ENCODE measurements around the gene AFF3. TPM values are rescaled to one million over a fixed set of nuclear protein-coding genes. Genes with fewer than 3 reads are reported as not detected.

The AFF3 gene
- total and polyA plus RNA-seq, 3 experiments from 2014 or later, result 0.48 to 1.3 (median 0.53) TPM

DNA sequence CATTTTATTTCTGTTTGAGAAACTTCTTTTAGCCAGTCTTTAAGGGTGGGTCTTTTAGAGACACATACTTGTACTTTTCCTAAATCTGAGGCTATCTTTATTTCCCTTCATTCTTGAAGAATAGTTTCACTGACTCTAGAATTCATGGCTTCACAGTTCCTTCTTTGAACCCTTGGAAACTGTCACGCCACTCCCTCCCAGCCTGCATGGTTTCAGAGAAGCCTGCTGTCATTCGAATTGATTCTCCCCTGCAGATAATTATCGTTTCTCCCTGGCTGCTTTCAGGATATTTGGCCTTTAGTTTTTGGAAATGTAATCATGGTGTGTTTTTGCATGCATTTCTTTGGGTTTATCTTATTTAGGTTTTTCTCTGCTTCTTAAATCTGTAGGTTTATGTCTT lies 580.6 kb downstream of the AFF3 start:
- peaks cover 3 to 6% of the 10 kb centered on the region in 2 donors for H3K27me3 Mint-ChIP-seq
- H3K4me3 ChIP-seq (ENCODE audit: low read length), result no peak overlapping the region
- H3K27ac Mint-ChIP-seq, result peak overlapping the region in 2 of 8 donors; percentile 15 to 49
- no peaks in the 10 kb centered on the region for H3K4me1 ChIP-seq (ENCODE audit: insufficient read depth, low read length)
- no peaks in the 10 kb centered on the region for H3K9me3 ChIP-seq (ENCODE audit: low read length)
- H3K27ac ChIP-seq (ENCODE audit: low read depth, low read length), result no peak overlapping the region
- H3K36me3 ChIP-seq (ENCODE audit: insufficient read depth, low read length), result no peaks in the 10 kb centered on the region
- no peak overlapping the region for H3K4me3 Mint-ChIP-seq
- no peaks in the 10 kb centered on the region for H3K36me3 Mint-ChIP-seq
- CTCF ChIA-PET, result no interaction called here
- DNase-seq, result no peak
- H3K9me3 Mint-ChIP-seq, result no peaks in the 10 kb centered on the region
- no peaks in the 10 kb centered on the region for H3K27me3 ChIP-seq (ENCODE audit: insufficient read depth, low read length, poor library complexity, severe bottlenecking)
- peaks cover 4 to 12% (median 5%) of the 10 kb centered on the region in 3 donors for H3K4me1 Mint-ChIP-seq
- POLR2A ChIA-PET, result no interaction called here

DNA sequence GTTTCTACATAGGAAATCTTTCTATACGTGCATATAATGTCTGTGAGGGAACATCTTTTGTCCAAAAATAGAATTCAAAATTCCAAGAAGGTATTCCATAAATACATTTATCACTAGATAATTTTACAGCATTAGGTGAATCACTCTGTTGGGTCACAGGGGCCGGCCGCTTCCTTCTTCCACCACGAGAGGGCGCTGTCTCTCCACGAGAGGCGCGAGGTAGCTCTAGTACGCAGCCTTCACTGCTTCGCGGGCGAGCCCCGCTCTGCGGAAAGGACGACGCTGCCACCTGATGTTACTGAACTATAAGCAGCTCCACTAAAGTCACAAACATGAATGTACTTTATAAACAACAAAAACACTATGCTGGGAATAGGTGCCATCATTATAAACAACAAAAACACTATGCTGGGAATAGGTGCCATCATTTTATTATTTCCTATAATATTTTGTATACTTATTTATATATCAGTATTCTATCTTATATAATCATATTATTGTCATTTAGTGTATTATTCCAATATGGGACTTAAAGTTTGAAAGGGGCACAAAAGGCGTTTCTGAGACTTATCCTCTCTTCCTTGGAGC lies 583.2 kb downstream of the AFF3 start:
- Histone ChIP-seq H3K4me3 (ENCODE audit: low read length) (no peak overlapping the region), H3K36me3 (ENCODE audit: insufficient read depth, low read length) (no peaks in the 10 kb centered on the region), H3K9me3 (ENCODE audit: low read length) (no peaks in the 10 kb centered on the region), H3K4me1 (ENCODE audit: insufficient read depth, low read length) (no peaks in the 10 kb centered on the region), H3K27me3 (ENCODE audit: insufficient read depth, low read length, poor library complexity, severe bottlenecking) (no peaks in the 10 kb centered on the region), H3K27ac (ENCODE audit: low read depth, low read length) (no peak overlapping the region)
- Mint-ChIP-seq H3K4me3 (peak overlapping the region in 2 of 7 donors; percentile 41 to 45), H3K36me3 (no peaks in the 10 kb centered on the region), H3K27me3 (peaks cover 6% of the 10 kb centered on the region in 2 donors), H3K4me1 (peaks cover 4 to 12% (median 5%) of the 10 kb centered on the region in 3 donors), H3K27ac (peak overlapping the region in 2 of 8 donors; percentile 36 to 67), H3K9me3 (no peaks in the 10 kb centered on the region)
- ChIA-PET POLR2A (no interaction called here), CTCF (interaction anchor here (0.7 to 1.6 kb wide), 5 partner anchors 8 to 822 kb away, joined by 3 to 9 read pairs (median 4); no protein-coding TSS in a partner anchor)
- peak; percentile 49 to 86 (median 70) for DNase-seq

DNA sequence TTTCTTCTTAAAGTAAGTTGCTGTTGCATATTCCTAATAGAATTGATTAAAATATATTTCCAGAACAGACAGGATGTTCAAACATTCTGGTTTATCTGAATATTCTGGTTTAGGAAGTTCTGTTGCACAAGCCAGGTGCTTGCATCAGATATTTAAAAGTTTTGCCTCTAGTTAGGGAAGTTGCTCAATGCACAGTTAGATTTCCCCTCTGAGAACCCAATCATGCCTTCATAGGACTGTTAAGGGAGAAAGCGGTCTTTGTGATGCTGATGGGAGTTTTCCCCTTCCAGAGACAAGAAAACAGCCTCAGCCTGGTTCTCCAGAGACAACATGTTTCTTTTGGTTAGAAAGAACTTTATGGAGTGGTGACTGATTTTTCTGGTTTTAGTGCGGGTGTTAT lies 587.0 kb downstream of the AFF3 start:
- no peak overlapping the region for H3K4me3 ChIP-seq (ENCODE audit: low read length)
- Mint-ChIP-seq H3K27ac (no peak overlapping the region), H3K9me3 (no peaks in the 10 kb centered on the region), H3K4me3 (no peak overlapping the region), H3K36me3 (no peaks in the 10 kb centered on the region), H3K27me3 (peaks cover 13 to 14% of the 10 kb centered on the region in 2 donors), H3K4me1 (peaks cover 4 to 12% (median 5%) of the 10 kb centered on the region in 3 donors)
- no peaks in the 10 kb centered on the region for H3K36me3 ChIP-seq (ENCODE audit: insufficient read depth, low read length)
- DNase-seq, result no peak
- H3K4me1 ChIP-seq (ENCODE audit: insufficient read depth, low read length), result no peaks in the 10 kb centered on the region
- H3K27me3 ChIP-seq (ENCODE audit: insufficient read depth, low read length, poor library complexity, severe bottlenecking), result no peaks in the 10 kb centered on the region
- ChIA-PET POLR2A (no interaction called here), CTCF (no interaction called here)
- no peaks in the 10 kb centered on the region for H3K9me3 ChIP-seq (ENCODE audit: low read length)
- H3K27ac ChIP-seq (ENCODE audit: low read depth, low read length), result no peak overlapping the region

DNA sequence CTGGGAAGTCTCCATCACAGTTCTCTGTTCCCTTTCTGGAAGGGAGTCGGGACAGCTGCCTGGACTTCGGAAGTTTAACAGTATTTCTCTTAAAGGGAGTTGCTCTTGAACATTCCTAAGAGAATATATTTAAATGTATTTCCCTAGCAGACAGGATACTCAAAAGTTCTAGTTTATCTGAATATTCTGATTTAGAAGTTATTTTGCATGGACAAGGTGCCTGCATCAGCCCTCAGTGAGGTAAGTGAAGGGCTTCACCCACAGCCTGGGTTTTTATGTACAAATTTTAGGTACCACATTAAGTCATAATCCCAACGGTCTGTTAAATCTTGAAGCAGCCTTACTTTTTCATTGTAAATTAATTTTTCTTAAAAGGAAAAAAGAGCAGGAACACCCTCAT lies 587.5 kb downstream of the AFF3 start:
- no peak overlapping the region for H3K4me3 Mint-ChIP-seq
- CTCF ChIA-PET, result no interaction called here
- POLR2A ChIA-PET, result no interaction called here

DNA sequence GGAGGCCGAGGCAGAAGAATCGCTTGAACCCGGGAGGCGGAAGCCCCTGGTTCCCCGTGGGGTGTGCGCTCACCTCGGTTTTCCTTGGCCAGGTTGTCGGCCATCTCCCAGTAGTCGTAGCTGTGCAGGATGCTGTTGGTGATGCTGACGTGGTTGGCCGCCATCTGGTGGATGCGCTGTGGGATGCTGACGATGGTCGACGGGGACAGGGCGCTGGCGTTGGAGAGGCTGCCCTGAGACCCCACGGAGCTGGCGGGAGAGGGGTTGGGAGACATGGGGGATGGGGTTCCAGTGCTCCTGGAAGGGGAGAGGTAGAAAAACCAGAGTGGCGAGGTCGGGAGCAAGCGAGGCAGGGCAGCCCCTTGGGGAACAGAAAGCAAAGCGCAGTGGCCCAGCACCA lies 588.2 kb downstream of the AFF3 start:
- Histone ChIP-seq H3K27me3 (ENCODE audit: insufficient read depth, low read length, poor library complexity, severe bottlenecking) (no peaks in the 10 kb centered on the region), H3K27ac (ENCODE audit: low read depth, low read length) (no peak overlapping the region), H3K36me3 (ENCODE audit: insufficient read depth, low read length) (no peaks in the 10 kb centered on the region), H3K4me1 (ENCODE audit: insufficient read depth, low read length) (no peaks in the 10 kb centered on the region), H3K9me3 (ENCODE audit: low read length) (no peaks in the 10 kb centered on the region), H3K4me3 (ENCODE audit: low read length) (no peak overlapping the region)
- peaks cover 8 to 14% of the 10 kb centered on the region in 2 donors for H3K27me3 Mint-ChIP-seq
- POLR2A ChIA-PET, result no interaction called here
- H3K4me1 Mint-ChIP-seq, result peaks cover 2 to 7% (median 3%) of the 10 kb centered on the region in 3 donors
- no peaks in the 10 kb centered on the region for H3K9me3 Mint-ChIP-seq
- H3K36me3 Mint-ChIP-seq, result no peaks in the 10 kb centered on the region
- CTCF ChIA-PET, result no interaction called here
- DNase-seq, result no peak
- H3K27ac Mint-ChIP-seq, result no peak overlapping the region
- no peak overlapping the region for H3K4me3 Mint-ChIP-seq

More for the DNA sequence above, 587.5 kb downstream of the AFF3 start:
- no peak overlapping the region for H3K27ac Mint-ChIP-seq
- no peaks in the 10 kb centered on the region for H3K36me3 ChIP-seq (ENCODE audit: insufficient read depth, low read length)
- peaks cover 10 to 14% of the 10 kb centered on the region in 2 donors for H3K27me3 Mint-ChIP-seq
- H3K9me3 ChIP-seq (ENCODE audit: low read length), result no peaks in the 10 kb centered on the region
- peaks cover 4 to 12% (median 5%) of the 10 kb centered on the region in 3 donors for H3K4me1 Mint-ChIP-seq
- no peaks in the 10 kb centered on the region for H3K27me3 ChIP-seq (ENCODE audit: insufficient read depth, low read length, poor library complexity, severe bottlenecking)
- no peaks in the 10 kb centered on the region for H3K36me3 Mint-ChIP-seq
- H3K9me3 Mint-ChIP-seq, result no peaks in the 10 kb centered on the region
- H3K27ac ChIP-seq (ENCODE audit: low read depth, low read length), result no peak overlapping the region
- H3K4me3 ChIP-seq (ENCODE audit: low read length), result no peak overlapping the region
- no peak for DNase-seq
- H3K4me1 ChIP-seq (ENCODE audit: insufficient read depth, low read length), result no peaks in the 10 kb centered on the region

DNA sequence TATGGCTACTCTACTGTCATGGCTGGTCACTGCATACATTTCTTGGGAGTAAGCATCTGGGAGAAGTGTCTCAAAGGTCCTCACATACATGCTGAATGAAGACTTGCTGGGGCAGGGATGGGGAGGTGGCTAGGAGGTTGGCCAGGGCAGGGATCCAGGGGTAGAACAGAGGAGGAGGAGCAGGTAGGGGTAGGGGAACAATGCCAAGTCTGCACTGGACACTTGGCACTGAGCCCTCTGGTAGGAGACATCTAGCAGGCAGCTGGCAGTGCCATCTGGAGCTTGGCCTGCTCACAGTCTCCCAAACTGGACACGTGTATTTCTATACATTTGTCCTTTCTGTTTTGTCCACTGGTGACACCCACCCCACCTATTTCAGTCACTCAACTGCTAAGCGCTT lies 589.9 kb downstream of the AFF3 start:
- Histone ChIP-seq H3K36me3 (ENCODE audit: insufficient read depth, low read length) (no peaks in the 10 kb centered on the region), H3K27me3 (ENCODE audit: insufficient read depth, low read length, poor library complexity, severe bottlenecking) (no peaks in the 10 kb centered on the region)

DNA sequence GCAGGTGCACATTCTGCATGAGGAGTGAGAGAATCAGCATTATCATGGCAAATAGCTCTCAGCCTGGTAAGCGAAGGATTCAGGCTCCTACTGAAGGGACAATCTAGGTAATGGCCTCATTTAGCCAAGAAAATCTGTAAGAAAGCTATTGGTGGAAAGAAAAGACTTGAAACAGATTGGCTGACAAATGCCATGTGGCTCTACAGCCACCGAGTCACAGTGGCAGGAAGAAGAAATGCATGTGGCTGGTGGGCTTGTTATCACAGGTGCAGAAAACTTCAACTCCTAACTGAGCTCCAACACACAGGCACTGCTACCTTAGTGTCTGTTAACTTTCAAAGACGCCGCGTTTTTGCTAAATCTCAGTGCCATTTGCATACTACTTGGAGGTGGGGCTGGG lies 592.0 kb downstream of the AFF3 start:
- Histone ChIP-seq H3K4me3 (ENCODE audit: low read length) (no peak overlapping the region), H3K27ac (ENCODE audit: low read depth, low read length) (no peak overlapping the region), H3K4me1 (ENCODE audit: insufficient read depth, low read length) (no peaks in the 10 kb centered on the region), H3K36me3 (ENCODE audit: insufficient read depth, low read length) (no peaks in the 10 kb centered on the region), H3K27me3 (ENCODE audit: insufficient read depth, low read length, poor library complexity, severe bottlenecking) (no peaks in the 10 kb centered on the region), H3K9me3 (ENCODE audit: low read length) (no peaks in the 10 kb centered on the region)
- CTCF ChIA-PET, result interaction anchor here (1.8 kb wide), 1 partner anchor 9 kb away, joined by 4 read pairs; no protein-coding TSS in a partner anchor
- no peak for DNase-seq
- Mint-ChIP-seq H3K36me3 (no peaks in the 10 kb centered on the region), H3K27me3 (peaks cover 7 to 30% of the 10 kb centered on the region in 2 donors), H3K9me3 (no peaks in the 10 kb centered on the region), H3K4me1 (no peaks in the 10 kb centered on the region), H3K4me3 (no peak overlapping the region), H3K27ac (no peak overlapping the region)
- POLR2A ChIA-PET, result no interaction called here

More for the DNA sequence above, 589.9 kb downstream of the AFF3 start:
- no peaks in the 10 kb centered on the region for H3K9me3 ChIP-seq (ENCODE audit: low read length)
- ChIA-PET CTCF (no interaction called here), POLR2A (no interaction called here)
- no peak for DNase-seq
- H3K4me3 ChIP-seq (ENCODE audit: low read length), result no peak overlapping the region
- no peak overlapping the region for H3K27ac ChIP-seq (ENCODE audit: low read depth, low read length)
- Mint-ChIP-seq H3K4me3 (no peak overlapping the region), H3K4me1 (no peaks in the 10 kb centered on the region), H3K27ac (no peak overlapping the region), H3K27me3 (peaks cover 7 to 23% of the 10 kb centered on the region in 2 donors), H3K9me3 (no peaks in the 10 kb centered on the region), H3K36me3 (no peaks in the 10 kb centered on the region)
- H3K4me1 ChIP-seq (ENCODE audit: insufficient read depth, low read length), result no peaks in the 10 kb centered on the region

DNA sequence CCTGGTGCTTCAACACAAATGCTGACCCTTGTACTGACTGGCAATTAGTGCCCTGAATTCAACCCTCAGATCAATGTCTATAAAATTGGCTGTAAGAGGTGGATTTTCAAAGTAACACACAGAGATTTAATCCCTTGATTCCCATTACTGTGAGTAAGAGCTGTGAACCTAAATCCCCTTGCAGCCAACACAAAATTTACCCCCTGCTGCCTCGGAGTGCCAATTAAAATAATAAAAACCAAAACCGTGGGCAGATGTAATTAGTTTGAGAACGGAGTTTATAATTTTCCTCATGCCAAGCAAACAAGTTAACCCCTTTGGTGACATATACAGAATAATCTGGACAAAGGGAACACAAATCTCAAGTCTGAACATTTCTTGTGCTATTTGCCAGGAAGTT lies 596.8 kb downstream of the AFF3 start:
- Mint-ChIP-seq H3K27ac (no peak overlapping the region), H3K4me3 (no peak overlapping the region), H3K9me3 (no peaks in the 10 kb centered on the region), H3K4me1 (no peaks in the 10 kb centered on the region), H3K36me3 (no peaks in the 10 kb centered on the region), H3K27me3 (peaks cover 9 to 37% of the 10 kb centered on the region in 2 donors)
- DNase-seq, result no peak
- H3K4me3 ChIP-seq (ENCODE audit: low read length), result no peak overlapping the region
- no peaks in the 10 kb centered on the region for H3K4me1 ChIP-seq (ENCODE audit: insufficient read depth, low read length)
- CTCF ChIA-PET, result no interaction called here
- H3K36me3 ChIP-seq (ENCODE audit: insufficient read depth, low read length), result no peaks in the 10 kb centered on the region
- POLR2A ChIA-PET, result no interaction called here
- H3K27ac ChIP-seq (ENCODE audit: low read depth, low read length), result no peak overlapping the region
- H3K27me3 ChIP-seq (ENCODE audit: insufficient read depth, low read length, poor library complexity, severe bottlenecking), result peaks cover 2% of the 10 kb centered on the region
- no peaks in the 10 kb centered on the region for H3K9me3 ChIP-seq (ENCODE audit: low read length)

Data from CD8-positive, alpha-beta memory T cell (primary cell).